Neural progenitor cell (in vitro differentiated cells): ENCODE data around the gene SH3GL1.

Source experiments
- EZH2phosphoT487 ChIP-seq: fragments of 200-600 bp; sonication (generic); IDR thresholded peaks from 2 replicates; pipeline ENCODE4 v1.6.1; 2017; ENCODE audit warnings: antibody characterized with exemption
- TF ChIP-seq, protein P1 (sequence below): fragments of 200-600 bp; sonication (generic); IDR thresholded peaks from 2 replicates; pipeline ENCODE4 v1.5.1; 2017; ENCODE audit warnings: antibody characterized with exemption, mild to moderate bottlenecking

- TF ChIP-seq EZH2phosphoT487, result no peak
- TF ChIP-seq, protein P1, sequence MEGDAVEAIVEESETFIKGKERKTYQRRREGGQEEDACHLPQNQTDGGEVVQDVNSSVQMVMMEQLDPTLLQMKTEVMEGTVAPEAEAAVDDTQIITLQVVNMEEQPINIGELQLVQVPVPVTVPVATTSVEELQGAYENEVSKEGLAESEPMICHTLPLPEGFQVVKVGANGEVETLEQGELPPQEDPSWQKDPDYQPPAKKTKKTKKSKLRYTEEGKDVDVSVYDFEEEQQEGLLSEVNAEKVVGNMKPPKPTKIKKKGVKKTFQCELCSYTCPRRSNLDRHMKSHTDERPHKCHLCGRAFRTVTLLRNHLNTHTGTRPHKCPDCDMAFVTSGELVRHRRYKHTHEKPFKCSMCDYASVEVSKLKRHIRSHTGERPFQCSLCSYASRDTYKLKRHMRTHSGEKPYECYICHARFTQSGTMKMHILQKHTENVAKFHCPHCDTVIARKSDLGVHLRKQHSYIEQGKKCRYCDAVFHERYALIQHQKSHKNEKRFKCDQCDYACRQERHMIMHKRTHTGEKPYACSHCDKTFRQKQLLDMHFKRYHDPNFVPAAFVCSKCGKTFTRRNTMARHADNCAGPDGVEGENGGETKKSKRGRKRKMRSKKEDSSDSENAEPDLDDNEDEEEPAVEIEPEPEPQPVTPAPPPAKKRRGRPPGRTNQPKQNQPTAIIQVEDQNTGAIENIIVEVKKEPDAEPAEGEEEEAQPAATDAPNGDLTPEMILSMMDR, result no peak
Observed at GRCh38 chr19:4367336-4367723, 33.0 kb downstream of the SH3GL1 start.
